Fibroblast of the aortic adventitia (primary cell): ENCODE results near the gene MYRIP. TPM values are rescaled to one million over a fixed set of nuclear protein-coding genes. Genes with fewer than 3 reads are reported as not detected.
"Not testable (repeated sequence)": the region's sequence is repeated elsewhere in the genome, so short reads cannot be mapped to it uniquely, and the experiment has no call there.

ENCODE experiments used
- DNase-seq: peaks from one replicate; pipeline ENCODE4 v3.0.0-alpha.2; 2010; ENCODE audit warnings: low read depth
- H3K4me3 ChIP-seq: 2 replicates; pipeline ENCODE4 v1.5.1; 2011; ENCODE audit warnings: low read depth, mild to moderate bottlenecking, control low read depth, low read length, moderate library complexity
- total RNA-seq: library from RNA; depleted of rRNA; stranded (reverse); fragments of >200 nt; gene quantifications from 2 replicates; pipeline ENCODE4 v1.2.3, GENCODE V29; 2012; ENCODE audit warnings: low replicate concordance
- TF ChIP-seq, protein P1 (sequence below): IDR thresholded peaks from 2 replicates; pipeline ENCODE4 v1.5.1; 2011; ENCODE audit warnings: mild to moderate bottlenecking, low read length, control low read depth, inconsistent platforms; ENCODE audit not compliant: insufficient read depth

Gene MYRIP
- total RNA-seq, 1 donor = 8.6 TPM

DNA sequence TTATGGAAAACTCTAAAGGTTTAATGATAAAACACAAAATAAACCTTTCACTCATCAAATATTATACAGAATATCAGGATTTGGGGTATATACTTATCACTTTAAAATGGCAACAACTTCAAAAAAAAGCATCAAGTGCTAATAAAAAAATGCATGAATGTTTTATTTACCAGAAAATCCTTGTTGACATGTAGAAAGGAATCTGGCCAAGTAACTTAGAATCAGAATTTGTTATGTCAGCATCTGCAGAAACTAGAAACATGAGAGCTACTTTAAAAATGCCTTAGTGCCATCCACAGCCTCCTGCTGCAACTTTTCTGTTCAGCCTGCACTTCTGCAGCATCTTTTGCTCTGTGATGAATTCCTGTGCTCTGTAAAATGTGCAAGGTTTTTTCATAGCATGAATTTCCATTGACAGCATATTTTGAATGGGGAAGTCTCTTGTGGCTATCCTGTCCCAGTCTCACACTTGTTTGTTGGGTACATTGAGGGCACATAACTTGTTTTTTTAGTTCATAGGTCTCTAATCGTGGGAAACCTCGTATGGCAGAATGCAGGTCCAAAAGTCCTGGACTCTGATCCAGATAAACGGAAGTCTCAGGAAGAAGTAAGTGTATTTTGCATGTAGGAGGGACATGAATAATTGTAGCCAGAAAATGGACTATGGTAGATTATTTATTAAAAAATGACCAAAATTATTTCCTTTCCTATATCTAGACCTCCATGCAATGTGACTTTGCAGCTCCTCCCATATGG lies 21.1 kb upstream of the MYRIP start:
- TF ChIP-seq, protein P1, sequence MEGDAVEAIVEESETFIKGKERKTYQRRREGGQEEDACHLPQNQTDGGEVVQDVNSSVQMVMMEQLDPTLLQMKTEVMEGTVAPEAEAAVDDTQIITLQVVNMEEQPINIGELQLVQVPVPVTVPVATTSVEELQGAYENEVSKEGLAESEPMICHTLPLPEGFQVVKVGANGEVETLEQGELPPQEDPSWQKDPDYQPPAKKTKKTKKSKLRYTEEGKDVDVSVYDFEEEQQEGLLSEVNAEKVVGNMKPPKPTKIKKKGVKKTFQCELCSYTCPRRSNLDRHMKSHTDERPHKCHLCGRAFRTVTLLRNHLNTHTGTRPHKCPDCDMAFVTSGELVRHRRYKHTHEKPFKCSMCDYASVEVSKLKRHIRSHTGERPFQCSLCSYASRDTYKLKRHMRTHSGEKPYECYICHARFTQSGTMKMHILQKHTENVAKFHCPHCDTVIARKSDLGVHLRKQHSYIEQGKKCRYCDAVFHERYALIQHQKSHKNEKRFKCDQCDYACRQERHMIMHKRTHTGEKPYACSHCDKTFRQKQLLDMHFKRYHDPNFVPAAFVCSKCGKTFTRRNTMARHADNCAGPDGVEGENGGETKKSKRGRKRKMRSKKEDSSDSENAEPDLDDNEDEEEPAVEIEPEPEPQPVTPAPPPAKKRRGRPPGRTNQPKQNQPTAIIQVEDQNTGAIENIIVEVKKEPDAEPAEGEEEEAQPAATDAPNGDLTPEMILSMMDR = no peak

DNA sequence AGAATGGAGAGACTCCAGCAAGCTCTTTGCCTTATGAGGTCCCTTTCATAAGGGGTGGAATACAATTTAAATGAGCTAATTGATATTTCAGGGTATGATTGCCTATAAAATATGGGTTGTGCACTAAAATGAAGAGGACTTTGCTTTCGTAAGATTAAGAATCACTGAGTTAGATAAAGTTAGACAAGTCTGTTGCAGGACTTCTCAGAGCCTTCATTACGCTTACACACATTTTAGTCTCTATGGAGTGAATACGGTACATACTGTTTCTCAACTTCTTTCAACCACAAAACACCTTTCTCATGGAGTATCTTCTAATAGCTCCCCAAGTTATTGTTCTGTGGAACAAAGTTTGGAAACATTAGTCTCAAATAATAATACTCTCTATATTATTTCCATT lies 17.8 kb upstream of the MYRIP start:
- no peak for DNase-seq
- TF ChIP-seq, protein P1 = no peak
- H3K4me3 ChIP-seq = no peak overlapping the region

More for the DNA sequence above, 21.1 kb upstream of the MYRIP start:
- no peak for DNase-seq
- no peak overlapping the region for H3K4me3 ChIP-seq

DNA sequence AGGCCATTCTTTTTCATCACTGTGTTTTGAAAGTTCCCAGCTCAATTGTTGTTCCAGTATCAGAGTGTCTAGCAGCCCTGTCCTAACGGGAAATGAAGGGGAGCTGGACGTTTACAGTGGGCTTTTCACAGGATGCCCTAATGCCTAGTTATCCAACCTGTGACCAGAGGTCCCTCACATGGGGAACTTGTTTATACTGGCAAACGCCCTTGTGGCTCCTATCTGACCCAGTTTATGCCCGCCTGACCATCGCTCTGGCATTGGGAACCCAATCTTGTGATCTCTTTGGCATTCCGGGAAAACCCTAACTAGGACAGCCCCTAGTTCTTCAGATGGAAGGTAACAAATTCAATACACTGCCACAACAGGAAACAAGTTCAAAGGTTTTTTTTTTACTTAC lies 14.5 kb upstream of the MYRIP start:
- no peak for DNase-seq
- H3K4me3 ChIP-seq = no peak overlapping the region
- TF ChIP-seq, protein P1 = no peak

- no peak overlapping the region for H3K4me3 ChIP-seq
- TF ChIP-seq, protein P1 = no peak
- DNase-seq = no peak
Measured at GRCh38 chr3:39801216-39801615, 8.2 kb upstream of the MYRIP start.

GRCh38 chr3:39802486-39802885 lies 6.9 kb upstream of the MYRIP start:
- H3K4me3 ChIP-seq = not testable (repeated sequence)

DNA sequence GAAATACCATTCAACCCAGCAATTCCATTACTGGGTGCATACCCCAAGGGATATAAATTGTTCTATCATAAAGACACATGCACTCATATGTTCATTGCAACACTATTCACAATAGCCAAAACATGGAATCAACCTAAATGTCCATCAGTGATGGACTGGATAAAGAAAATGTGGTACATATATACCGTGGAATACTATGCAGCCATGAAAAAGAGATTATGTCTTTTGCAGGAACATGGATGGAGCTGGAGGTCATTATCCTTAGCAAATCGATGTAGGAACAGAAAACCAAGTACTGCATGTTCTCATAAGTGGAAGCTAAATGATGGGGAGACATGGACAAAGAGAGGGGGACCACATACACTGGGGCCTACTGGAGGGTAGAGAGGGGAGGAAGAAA lies 5.5 kb upstream of the MYRIP start:
- no peak overlapping the region for H3K4me3 ChIP-seq
- TF ChIP-seq, protein P1 = no peak
- DNase-seq = no peak

More at GRCh38 chr3:39802486-39802885, 6.9 kb upstream of the MYRIP start:
- not testable (repeated sequence) for DNase-seq

- peak; percentile 56 for DNase-seq
- H3K4me3 ChIP-seq = no peak overlapping the region
- TF ChIP-seq, protein P1 = no peak
Measured at GRCh38 chr3:39804951-39805350, 4.5 kb upstream of the MYRIP start.
